Mucosa of descending colon (tissue), 3 donors: ENCODE results near the gene CDKN3. TPM values are rescaled to one million over a fixed set of nuclear protein-coding genes. Genes with fewer than 3 reads are reported as not detected.
A peak's percentile ranks its signal among the peaks of the same experiment; 100 is the strongest.
"Not testable (repeated sequence)": the region's sequence is repeated elsewhere in the genome, so short reads cannot be mapped to it uniquely, and the experiment has no call there.

ENCODE experiments used
- ATAC-seq: fragments of 200-7000 bp; cut with Tn5 transposase; one replicate; pipeline ENCODE4 v1.9.1; 2020; ENCODE audit warnings: mild to moderate bottlenecking, moderate library complexity
- DNase-seq, 3 donors: peaks; one replicate each; pipeline ENCODE4 v3.0.0-alpha.2; 2020
- H3K36me3 ChIP-seq: fragments of 200-600 bp; one replicate; pipeline ENCODE4 v1.8.0; 2021; ENCODE audit warnings: low read depth, mild to moderate bottlenecking
- H3K4me1 ChIP-seq: fragments of 200-600 bp; one replicate; pipeline ENCODE4 v1.8.0; 2021; ENCODE audit warnings: low read depth, mild to moderate bottlenecking
- H3K4me3 ChIP-seq: fragments of 200-600 bp; one replicate; pipeline ENCODE4 v1.8.0; 2021; ENCODE audit warnings: mild to moderate bottlenecking
- H3K9me3 ChIP-seq: fragments of 200-600 bp; one replicate; pipeline ENCODE4 v1.8.0; 2021; ENCODE audit warnings: mild to moderate bottlenecking
- intact Hi-C, 2 donors: fragments of 100-400 bp; cut with DNase I in 1 of 2; cut with micrococcal nuclease in 1 of 2; formaldehyde crosslinking; loops; one replicate each; pipeline versions ENCODE4 v1.11.0 to v1.11.1; 2022; cut with DNase I, micrococcal nuclease
- total RNA-seq, 3 donors: library from RNA; stranded (reverse); fragmentation: NEBNext Ultra II Directional in 2 of 3; extraction: Animal tissue kit (Norgen Biotek cat#: 25700) in 2 of 3; gene quantifications; one replicate each; pipeline versions ENCODE4 v1.2.1 to v1.2.4, GENCODE V29; 2021 to 2023
- TF ChIP-seq, protein P1 (sequence below): fragments of 200-600 bp; IDR thresholded peaks from one replicate; pipeline ENCODE4 v1.8.0; 2022; ENCODE audit warnings: antibody characterized with exemption, mild to moderate bottlenecking
- donor health status: DM: no; HTN: no; CAD: no; lungs with moderate emphysema.
- donor health status: DM: no; HTN: no; CAD: no.
- donor health status: DM: no; HTN: yes; CAD: no.

The CDKN3 gene
- total RNA-seq, 3 donors from 2014 or later = 1.7 to 18.2 (median 3.4) TPM

GRCh38 chr14:54395284-54395683, 1.5 kb upstream of the CDKN3 start:
- TF ChIP-seq, protein P1, sequence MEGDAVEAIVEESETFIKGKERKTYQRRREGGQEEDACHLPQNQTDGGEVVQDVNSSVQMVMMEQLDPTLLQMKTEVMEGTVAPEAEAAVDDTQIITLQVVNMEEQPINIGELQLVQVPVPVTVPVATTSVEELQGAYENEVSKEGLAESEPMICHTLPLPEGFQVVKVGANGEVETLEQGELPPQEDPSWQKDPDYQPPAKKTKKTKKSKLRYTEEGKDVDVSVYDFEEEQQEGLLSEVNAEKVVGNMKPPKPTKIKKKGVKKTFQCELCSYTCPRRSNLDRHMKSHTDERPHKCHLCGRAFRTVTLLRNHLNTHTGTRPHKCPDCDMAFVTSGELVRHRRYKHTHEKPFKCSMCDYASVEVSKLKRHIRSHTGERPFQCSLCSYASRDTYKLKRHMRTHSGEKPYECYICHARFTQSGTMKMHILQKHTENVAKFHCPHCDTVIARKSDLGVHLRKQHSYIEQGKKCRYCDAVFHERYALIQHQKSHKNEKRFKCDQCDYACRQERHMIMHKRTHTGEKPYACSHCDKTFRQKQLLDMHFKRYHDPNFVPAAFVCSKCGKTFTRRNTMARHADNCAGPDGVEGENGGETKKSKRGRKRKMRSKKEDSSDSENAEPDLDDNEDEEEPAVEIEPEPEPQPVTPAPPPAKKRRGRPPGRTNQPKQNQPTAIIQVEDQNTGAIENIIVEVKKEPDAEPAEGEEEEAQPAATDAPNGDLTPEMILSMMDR = no peak
- DNase-seq (no peak), ATAC-seq (no peak)
- H3K4me3 ChIP-seq = no peak overlapping the region
- H3K9me3 ChIP-seq = no peaks in the 10 kb centered on the region
- H3K4me1 ChIP-seq = peaks cover 4% of the 10 kb centered on the region
- no peaks in the 10 kb centered on the region for H3K36me3 ChIP-seq
- intact Hi-C loops = no loop called here

DNA sequence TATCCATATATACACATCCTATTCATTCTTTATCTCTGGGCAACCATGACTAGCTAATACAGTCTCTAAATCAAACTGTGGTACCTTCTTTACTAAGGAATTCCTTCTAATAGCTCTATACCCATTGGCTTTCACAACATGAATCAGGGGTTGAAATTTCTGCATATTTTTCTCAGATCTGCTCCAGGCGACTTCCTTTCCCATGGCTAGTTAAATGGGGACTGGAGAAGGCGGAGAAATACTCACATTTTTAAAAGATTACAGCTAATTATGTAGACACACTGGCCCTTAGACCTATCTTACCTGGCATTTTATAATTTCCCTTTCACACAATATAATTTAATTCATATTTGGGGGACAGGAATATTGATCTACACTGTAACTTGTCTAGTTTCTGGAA, 1.1 kb upstream of the CDKN3 start:
- DNase-seq = no peak
- no peaks in the 10 kb centered on the region for H3K9me3 ChIP-seq
- H3K36me3 ChIP-seq = no peaks in the 10 kb centered on the region
- no peak for ATAC-seq
- H3K4me3 ChIP-seq = no peak overlapping the region
- intact Hi-C loops = no loop called here
- TF ChIP-seq, protein P1 = no peak
- peaks cover 4% of the 10 kb centered on the region for H3K4me1 ChIP-seq

- Histone ChIP-seq H3K9me3 (no peaks in the 10 kb centered on the region), H3K4me1 (peaks cover 4% of the 10 kb centered on the region), H3K36me3 (no peaks in the 10 kb centered on the region), H3K4me3 (peak overlapping the region; percentile 12)
- intact Hi-C loops = no loop called here
- ATAC-seq (no peak), DNase-seq (no peak)
- TF ChIP-seq, protein P1 = no peak
These were observed 669 bp upstream of the CDKN3 start for GRCh38 chr14:54396183-54396492.

DNA sequence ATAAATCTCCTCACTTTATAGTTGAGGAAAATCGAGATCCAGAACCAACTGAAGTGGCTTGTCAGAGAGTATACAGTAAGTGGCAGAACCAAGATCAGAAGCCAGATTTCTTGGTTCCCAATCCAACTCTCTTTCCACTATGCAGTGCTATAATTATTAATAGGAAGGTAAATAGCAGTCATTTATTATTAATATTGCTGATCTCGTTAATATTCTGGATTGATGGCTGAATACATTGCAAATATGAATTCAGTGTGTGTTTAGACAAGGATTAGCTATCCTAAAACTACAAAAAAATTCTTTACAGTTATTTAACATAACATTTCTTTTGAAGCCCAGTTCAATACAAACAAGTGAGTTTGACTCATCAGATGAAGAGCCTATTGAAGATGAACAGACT, 2.8 kb downstream of the CDKN3 start:
- H3K9me3 ChIP-seq = no peaks in the 10 kb centered on the region
- TF ChIP-seq, protein P1 = no peak
- no peak overlapping the region for H3K4me3 ChIP-seq
- intact Hi-C loops = no loop called here
- no peaks in the 10 kb centered on the region for H3K36me3 ChIP-seq
- H3K4me1 ChIP-seq = peaks cover 4% of the 10 kb centered on the region
- no peak for ATAC-seq
- DNase-seq = no peak

- DNase-seq, ATAC-seq, intact Hi-C loops, H3K4me3 ChIP-seq, H3K4me1 ChIP-seq, H3K36me3 ChIP-seq, H3K9me3 ChIP-seq: not testable (repeated sequence)
These were observed 6.7 kb downstream of the CDKN3 start for GRCh38 chr14:54403401-54404005.

DNA sequence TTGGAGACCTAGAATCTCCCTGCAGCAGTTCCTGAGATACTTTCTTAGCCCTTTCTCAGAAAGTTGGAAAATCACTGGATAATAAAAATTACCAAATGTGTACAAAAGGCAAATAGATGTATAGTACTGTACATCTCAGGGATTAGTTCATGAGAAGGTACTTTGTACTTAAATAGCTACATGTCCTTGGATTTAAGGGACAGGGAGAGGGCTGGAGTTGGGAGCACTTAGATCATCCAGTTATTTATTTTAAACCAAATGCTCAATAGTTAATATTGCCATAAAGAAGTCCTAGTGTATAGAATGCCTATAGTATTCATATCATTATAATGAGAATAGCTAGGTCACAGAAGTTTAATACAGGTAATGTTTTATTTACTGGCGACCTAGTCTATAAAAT, 13.4 kb downstream of the CDKN3 start:
- TF ChIP-seq, protein P1 = no peak
- no peak overlapping the region for H3K4me3 ChIP-seq
- H3K36me3 ChIP-seq = no peaks in the 10 kb centered on the region
- no peaks in the 10 kb centered on the region for H3K9me3 ChIP-seq
- DNase-seq = no peak
- intact Hi-C loops = no loop called here
- H3K4me1 ChIP-seq = no peaks in the 10 kb centered on the region
- no peak for ATAC-seq
